ENCODE measurements around the gene URB1.
"Not testable (repeated sequence)": the region's sequence is repeated elsewhere in the genome, so short reads cannot be mapped to it uniquely, and the experiment has no call there.

The URB1 gene

DNA sequence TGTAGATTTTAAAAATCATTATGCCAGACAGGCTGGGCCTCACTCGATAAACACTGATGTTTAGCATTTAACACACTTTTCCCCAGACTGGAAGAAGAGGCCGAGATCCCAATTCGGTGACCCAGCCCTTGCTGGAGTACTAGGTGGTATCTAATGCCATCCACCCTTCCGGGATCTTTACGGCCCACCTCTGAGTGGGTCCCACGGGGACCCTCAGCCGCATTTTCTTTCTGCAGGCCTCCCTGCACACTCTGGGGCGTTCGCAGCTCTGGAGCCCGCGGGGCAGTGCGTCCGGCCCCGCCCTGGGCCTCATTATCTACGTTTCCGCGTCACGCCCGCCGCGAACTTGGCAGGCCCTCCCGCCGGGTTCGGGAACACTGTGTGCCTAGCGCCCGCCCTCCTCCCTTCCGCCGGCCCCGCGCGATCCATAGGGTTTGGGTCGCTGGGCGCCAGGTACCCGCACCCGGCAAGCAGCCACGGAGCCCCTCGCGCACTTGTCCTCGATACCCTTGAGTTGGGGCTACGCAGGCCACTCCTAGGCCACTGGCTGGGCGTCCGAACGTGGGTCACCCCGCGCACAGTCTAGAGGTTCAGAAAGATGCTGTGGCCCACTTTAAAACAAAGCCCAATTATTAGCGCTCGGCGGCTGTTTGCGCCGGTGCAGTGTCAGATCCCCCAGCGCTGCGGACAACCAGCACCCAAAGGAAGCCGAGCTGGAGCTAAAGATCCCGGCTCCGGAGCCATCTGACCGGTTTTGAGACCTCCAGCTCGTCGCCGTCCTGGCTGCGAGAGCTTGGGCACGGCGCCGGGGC lies 18.7 kb upstream of the URB1 start:
- FAIRE-seq = no peak

DNA sequence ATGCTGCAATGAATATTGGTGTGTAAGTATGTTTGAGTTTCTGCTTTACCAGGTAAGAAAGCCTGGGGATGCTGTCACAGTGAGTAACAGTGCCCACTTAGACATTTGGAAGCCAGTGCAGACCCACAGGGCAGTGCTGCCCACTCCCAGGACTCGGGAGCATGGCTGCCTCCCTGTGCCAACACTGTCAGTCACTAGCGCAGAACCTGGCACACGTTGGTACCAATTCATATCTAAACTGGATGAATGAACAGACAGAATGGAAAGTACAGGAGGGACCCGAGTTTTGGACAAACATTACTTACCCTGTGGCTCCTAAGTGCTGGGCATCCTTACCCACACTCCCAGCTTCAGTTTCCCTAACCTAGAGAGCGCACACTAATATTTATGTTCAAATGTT lies 18.1 kb upstream of the URB1 start:
- no peak for FAIRE-seq

DNA sequence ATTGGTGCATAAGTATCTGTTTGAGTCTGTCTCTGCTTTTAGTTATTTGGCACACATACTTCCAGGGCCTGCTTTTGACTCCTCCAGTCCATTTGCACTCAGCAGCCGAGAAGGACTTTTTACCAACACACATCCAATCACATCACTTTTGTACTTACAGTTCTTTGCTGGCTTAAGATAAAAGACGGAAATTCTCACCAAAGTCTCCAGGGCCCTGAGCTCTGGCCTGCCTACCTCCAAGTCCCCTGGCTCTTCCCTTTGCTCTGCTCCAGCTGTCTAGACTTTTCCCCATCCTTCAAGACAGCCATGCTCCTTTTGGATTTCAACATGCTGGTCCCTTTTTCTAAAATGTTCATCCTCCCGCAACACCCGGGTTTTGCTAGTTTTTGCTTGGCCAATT lies 17.5 kb upstream of the URB1 start:
- FAIRE-seq = no peak

DNA sequence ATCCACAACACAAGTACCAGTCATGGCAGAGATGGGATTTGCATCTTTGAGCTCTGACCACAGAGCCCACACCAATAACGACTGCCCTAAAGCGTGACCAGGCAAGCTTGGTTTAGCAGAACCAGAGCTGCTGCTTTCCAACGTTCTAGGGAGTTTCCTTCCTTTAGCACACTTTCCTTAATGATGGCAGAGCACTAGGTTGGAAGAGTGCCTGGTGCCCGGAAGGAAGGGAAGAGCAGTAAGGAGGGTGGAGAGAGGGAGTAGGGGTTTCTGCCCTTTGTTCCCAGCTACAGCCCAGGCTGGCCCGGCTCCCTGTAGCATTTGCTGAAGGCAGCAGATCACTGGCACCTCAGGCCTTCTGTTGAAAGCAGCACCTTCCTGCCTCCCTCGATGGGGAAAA lies 13.6 kb upstream of the URB1 start:
- no peak for FAIRE-seq

DNA sequence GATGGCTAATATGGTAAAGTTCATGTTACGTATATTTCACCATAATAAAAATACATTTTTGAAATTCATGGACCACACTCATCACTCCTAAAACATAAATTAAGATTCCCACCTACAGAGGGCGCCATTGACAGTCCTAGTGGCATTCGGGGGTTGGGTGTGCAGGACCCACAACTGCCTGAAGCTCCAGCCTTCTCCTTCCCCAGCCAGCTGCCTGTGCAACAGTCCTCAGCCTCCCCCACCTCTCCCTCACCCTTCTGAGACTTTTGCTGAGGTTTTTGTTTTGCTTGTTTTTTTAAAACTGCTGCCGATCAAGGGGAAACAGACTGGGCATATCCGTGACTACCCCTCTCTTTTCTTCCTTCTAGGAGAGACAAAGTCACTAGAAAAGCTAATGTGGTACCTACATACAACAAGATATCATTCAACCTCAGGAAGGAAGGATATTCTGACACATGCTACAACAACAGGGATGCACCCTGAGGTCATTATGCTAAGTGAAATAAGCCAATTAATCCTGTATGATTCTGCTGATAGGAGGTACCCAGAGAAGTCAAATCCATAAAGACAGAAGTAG lies 10.5 kb upstream of the URB1 start:
- FAIRE-seq = peak; percentile 25

DNA sequence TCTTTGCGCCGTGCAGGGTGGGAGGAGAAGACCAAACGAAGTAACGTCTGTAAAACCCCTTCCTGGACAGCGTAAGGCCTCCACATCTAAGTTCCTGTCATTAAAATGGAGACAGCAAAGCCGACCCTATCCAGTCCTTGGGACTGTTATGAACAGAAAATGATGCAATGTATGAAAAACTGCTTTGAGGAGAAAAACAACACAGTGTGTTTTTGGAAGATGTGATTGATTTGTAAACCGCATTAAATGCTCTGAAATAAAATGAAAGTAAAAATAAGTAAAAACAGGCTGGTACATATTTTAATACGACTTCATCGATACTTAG lies 827 bp upstream of the URB1 start:
- no peak for FAIRE-seq

DNA sequence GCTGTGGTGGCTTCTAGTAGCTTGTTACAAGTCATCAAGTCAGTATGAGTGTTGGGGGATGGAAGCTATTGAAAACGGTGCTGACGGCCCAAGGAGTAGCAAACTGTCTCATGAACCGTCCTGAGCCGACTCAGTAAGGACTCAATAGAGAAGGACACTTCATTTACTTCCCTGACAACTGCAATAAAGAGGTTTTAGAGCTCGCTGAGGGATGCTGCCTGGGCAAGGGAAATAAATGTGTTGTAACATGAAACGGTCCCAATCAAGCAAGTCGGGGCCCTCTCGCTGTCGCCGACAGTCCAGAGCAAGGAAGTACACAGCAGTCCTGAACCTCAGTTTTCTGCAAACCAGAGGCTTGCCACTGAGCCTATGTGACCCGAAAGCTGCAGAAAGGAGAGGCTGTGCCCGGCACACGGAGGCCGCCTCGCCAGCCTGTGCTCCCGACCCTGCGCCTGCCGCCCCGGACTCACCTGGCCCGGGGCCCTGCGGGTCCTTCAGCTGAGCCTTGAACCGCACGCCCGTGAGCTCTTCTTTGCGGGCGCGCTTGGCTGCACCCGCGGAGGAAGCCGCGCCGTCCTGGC lies 423 bp downstream of the URB1 start:
- no peak for FAIRE-seq

DNA sequence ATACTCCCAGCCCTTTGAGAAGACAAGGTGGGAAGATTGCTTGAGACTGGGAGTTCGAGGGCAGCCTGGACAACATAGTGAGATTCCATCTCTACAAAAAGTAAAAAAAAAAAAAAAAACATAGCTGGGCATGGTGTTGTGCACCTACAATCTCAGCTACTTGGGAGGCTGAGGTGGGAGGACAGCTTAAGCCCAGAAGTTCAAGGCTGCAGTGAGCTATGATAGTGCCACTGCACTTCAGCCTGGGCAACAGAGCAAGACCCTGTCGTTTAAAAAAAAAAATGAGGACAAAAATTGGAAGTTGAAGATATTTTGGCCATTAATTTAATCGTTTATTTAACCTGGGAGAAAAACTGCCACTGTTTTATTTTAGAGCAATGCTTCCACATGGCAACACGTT lies 1.1 kb downstream of the URB1 start:
- FAIRE-seq = no peak

DNA sequence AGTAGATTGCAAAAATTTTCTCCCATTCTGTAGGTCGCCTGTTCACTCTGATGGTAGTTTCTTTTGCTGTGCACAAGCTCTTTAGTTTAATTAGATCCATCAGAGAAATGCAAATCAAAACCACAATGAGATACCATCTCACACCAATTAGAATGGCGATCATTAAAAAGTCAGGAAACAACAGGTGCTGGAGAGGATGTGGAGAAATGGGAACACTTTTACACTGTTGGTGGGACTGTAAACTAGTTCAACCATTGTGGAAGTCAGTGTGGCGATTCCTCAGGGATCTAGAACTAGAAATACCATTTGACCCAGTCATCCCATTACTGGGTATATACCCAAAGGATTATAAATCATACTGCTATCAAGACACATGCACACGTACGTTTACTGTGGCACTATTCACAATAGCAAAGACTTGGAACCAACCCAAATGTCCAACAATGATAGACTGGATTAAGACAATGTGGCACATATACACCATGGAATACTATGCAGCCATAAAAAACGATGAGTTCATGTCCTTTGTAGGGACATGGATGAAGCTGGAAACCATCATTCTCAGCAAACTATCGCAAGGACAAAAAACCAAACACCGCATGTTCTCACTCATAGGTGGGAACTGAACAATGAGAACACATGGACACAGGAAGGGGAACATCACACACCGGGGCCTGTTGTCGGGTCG lies 2.1 kb downstream of the URB1 start:
- FAIRE-seq = not testable (repeated sequence)

DNA sequence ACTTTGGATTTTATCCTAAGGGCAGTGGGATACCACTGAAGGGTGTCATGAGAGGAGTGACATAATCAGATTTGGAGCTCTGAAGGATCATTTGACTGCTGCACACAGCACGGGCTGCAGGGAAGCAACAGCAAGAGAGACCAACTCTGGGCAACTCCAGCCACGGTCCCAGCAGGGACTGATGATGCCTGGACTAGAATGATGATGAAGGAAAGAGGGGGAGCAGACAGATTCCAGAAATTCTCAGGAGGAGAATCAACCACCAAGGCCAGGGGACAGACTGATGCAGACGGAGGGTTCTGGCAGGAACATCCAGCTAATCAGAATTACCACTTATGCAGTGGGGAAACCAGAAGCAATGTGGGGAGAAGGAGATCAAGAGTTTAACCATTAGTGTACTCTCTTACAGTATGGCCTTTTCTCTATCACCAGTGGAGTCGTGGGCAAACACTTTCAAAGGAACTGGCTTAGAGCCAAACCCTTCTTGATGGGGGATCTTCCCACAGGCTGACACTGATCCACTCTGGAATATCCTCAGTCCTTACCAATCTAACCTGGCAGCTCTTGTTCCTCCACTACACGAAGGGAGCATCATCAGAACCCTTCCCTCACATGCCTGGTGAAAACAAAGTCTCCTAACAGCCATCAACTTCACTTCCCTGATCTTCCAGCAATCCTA lies 3.3 kb downstream of the URB1 start:
- no peak for FAIRE-seq

DNA sequence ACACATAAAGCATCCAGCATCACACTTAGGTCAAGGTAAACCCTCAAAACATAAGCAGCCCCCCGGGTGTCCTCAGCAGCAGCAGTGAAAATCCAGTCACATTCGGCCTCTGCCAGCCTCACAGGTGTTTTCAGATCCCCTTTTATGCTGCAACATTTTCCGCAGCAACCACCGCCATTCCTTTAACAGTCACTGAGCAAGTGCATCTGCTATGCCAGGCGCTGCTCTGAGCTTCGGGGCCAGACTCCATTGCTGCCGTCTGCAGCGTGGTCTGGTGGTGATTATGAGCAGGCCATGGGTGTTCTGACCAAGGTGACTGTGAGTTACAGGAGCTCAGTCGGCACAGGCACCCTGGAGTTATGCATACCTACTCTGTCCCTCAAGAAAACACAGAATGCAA lies 4.5 kb downstream of the URB1 start:
- no peak for FAIRE-seq

DNA sequence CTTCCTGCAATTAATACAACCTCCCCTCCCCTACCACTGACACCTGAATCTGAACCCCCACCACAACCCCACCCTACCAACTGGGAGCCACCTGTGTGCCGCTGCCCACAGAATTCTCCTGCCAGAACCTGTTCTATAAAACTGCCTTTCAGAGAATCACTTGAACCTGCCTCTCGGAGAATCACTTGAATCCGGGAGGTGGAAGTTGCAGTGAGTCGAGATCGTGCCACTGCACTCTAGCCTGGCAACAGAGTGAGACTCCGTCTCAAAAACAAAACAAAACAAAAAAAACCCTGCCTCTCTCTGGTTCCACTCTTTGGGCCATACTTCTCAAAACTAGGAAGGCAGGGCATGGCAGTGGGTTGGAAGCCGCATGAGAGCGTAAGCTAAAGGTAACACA lies 5.7 kb downstream of the URB1 start:
- FAIRE-seq = no peak

DNA sequence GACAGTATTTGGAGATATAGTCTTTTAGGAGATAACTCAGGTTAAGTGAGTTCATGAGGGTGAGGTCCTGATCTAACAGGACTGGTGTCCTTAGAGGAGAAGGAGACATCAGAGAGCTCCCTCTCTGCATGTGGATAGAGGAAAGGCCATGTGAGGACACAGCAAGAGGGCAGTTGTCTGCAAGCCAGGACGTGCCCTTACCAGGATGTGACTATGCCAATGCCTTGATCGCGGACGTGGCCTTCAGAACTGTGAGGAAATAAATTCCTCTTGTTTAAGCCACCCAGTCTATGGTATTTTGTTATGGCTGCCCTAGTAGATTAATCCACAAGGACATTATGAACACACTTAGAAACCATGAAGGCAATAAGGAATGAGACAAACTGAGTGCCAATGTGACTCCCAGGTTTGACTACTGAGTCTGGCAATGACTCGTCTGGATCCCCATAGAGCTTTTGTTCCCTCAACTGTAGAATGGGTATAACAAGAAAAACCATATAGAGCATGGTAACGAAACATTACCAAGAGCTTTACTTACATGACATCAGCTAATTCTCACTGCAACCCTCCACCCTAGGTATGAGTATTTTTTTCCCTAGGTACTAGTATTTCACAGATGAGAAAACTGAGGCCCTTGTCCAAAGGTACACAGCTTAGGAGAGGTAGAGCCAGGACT lies 6.5 kb downstream of the URB1 start:
- no peak for FAIRE-seq

DNA sequence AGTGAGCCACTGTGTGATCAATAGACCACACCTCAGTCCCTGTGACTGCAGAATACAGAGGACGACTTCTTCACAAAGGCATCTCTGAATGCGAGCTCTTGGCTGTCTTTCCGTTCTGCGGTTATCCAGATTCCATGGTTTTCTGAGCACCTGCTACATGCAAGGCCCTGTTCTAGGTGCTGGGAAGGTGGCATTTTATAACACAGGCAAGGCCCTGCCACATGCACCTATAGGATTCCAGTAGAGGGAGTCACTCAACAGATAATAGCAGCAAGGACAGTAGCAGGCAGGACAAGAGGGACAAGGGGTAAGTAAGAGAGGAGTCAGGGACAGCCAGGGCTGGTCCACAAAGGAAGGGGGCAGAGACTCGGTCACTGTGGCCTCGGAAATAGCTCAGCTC lies 9.0 kb downstream of the URB1 start:
- FAIRE-seq = no peak

DNA sequence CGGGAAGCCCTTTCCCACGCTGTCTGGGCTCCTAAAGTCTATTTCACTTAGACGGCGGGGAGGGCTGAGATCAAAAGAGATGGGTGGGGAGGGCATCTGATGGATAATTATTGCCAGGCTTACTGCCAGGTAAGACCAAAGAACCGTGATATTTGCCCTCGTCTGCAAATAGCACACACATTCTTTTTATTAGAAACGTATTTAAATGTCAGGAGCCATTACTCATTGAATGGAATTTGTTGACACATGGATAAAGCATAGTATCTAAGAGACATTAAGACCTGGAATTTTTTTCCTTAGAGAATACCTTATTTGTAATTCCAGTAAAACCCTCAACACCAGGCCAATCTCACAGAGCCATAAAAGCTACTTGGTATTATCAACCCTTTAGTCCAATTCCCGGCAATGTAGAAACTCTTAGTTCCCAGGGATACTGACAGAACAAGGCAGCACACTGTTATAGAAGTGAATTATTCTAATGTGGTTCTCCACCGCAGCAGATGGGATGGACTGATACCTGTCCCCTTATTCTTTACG lies 10.6 kb downstream of the URB1 start:
- no peak for FAIRE-seq

DNA sequence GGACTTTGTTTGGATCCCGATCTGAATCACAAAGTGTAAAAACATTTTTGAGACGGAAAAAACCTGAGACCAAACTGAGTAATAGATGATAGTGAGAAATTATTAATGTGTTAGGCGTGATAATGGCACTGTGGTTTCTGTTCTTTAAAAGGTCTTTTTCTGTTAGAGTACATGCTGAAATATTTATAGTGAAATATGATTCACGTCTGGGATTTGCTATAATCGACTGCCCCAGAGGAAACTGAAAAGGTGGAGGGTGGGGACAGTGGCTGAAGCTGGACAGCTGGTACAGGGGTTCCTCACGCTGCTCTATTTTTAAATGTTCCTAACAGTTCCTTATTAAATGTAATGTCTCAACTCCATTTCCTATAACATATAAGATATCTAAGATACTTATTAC lies 11.2 kb downstream of the URB1 start:
- no peak for FAIRE-seq

DNA sequence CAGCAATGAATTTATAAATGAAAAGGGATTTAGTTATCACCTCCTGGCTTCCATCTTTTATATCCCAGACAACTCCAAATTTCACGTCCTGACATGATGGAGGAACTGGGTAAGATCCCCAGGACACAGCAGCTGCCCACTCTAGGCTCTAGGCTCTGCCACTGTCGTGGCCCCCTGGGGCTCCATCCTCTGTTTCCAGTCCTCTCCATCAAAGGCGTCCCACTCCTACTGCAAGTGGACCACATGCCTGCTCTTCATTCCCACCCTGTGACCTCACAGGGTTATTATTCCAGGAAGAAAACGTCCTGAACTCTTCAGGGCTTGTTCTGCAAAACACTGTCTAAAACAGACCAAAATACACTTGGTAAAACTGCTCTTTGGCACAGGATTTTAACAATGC lies 11.9 kb downstream of the URB1 start:
- no peak for FAIRE-seq

DNA sequence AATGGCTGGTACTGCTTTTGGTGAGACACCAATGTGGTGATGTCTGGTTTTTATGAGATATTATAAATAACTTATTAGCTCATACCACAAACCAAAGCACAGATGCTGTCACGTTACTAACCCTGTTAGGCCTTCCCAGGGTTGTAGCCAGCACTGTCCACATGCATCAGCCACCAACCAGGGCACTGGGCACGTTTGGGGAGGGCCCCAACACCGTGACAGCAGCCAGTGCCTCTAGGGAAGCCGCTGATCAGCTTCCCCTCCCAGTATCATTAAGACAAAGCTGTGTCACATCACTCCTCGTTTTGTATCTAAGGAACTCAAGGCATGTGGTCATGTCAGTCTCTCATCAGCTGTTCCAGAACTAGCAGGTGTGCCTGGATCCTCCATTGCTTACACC lies 13.9 kb downstream of the URB1 start:
- no peak for FAIRE-seq

DNA sequence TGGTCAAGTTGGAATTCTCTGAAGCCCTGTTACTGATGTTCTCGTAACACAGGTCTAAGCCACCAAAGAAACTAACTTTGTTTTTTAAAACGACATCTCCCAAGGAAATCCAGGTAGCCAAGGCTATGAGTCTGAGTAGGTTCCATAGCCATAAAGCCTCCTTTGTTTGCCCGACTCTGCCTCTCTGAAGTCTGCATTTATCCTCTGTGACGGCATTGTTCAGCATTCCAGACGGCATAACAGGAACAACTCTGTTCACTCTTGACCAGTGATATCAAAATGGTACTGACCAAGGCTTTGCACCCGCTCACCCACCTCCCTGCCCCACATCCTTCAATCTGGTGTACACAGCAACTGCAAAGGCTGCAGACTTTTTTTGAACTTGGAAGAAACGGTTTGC lies 14.8 kb downstream of the URB1 start:
- FAIRE-seq = no peak

DNA sequence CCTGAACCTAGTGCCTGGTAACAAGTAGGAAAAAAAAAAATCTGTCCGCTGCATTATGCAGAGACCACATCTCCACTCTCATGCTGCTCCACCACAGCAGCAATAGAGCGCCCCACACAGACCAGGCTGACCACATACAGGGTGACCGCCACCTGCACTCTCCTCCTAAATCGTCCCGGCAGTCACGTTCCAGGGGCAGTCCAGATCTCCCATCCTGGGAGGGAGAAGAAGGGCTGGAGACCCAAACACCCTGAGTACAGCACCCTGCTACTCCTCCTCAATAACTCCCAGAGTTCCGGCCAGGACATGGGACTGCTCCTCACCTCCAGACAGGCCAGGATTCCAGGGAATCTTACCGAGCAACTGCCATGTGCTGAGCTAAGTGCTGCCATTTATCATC lies 15.3 kb downstream of the URB1 start:
- FAIRE-seq = no peak

DNA sequence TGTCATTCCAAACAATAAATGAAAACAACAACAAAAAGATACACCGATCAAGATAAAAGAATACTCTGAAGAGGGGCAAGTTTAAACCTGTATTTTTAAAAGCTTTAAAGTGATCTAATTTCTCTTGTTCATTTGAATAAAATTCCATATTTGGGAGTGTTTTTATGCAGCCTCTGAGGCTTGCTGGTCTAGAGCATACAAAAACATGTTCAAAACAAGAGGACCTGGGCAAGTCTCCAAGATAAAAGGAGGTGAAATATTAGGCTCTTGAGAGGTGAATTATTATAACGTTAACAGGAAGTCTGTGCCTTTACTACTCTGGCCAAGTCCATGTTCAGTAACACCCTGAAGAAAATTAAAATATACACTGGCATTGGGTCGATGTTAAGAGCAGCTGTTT lies 20.1 kb downstream of the URB1 start:
- no peak for FAIRE-seq

DNA sequence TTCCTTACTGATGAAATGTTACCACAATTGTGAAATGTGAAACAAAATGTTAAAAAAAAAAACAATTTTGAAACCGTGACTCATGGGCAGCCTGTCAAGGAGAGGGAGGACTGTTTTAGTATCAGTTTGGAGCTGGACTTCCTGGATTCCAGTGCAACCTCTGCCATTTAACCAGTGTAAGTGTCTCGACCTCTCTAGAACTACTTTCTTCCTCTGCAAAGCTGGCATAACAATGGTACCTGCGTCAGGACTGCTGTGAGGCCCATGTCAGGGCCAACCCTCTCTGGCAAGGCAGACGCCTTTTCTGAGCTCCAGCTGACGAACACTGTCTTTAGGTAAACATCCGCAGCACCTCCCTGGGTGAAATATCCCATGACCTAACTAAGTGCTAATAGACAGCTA lies 20.9 kb downstream of the URB1 start:
- FAIRE-seq = no peak
